GM12874 (cell line): ENCODE results near the gene CRYBG3.

ENCODE experiments used
- CTCF ChIP-seq: IDR thresholded peaks from 2 replicates; pipeline ENCODE4 v1.5.1; 2011; ENCODE audit warnings: low read depth, mild to moderate bottlenecking, control low read depth, low read length, moderate library complexity; ENCODE audit not compliant: insufficient read depth

CRYBG3 gene

GRCh38 chr3:97994328-97994945 is 172.6 kb downstream of the CRYBG3 start:
- no peak for TF ChIP-seq CTCF
